ENCODE measurements around the gene MDH2.

Gene MDH2

GRCh38 chr7:76037310-76037709 lies 10.6 kb upstream of the MDH2 start:
- Histone ChIP-seq H3K18ac (ENCODE audit: low read length) (peak overlapping the region; percentile 33), H2BK5ac (ENCODE audit: low read depth, low read length, poor library complexity) (no peak overlapping the region), H2AFZ (ENCODE audit: insufficient read depth, low read length, poor library complexity) (no peak overlapping the region), H2BK12ac (ENCODE audit: low read length) (no peak overlapping the region), H3K79me1 (ENCODE audit: low read length) (no peaks in the 10 kb centered on the region), H3K27me3 (ENCODE audit: insufficient read depth, low read length) (no peaks in the 10 kb centered on the region), H3K23ac (ENCODE audit: low read length) (no peak overlapping the region), H4K8ac (ENCODE audit: low read depth, low read length) (no peak overlapping the region), H3K4ac (ENCODE audit: low read depth, low read length) (no peak overlapping the region), H3K27ac (ENCODE audit: low read depth, low read length) (no peak overlapping the region), H4K12ac (ENCODE audit: low read depth, low read length) (no peak overlapping the region), H3K14ac (ENCODE audit: low read length) (no peak overlapping the region), H4K91ac (ENCODE audit: low read depth, low read length) (no peak overlapping the region), H3K79me2 (ENCODE audit: control insufficient read depth, insufficient read depth, low read length, poor library complexity) (no peaks in the 10 kb centered on the region), H3K4me1 (ENCODE audit: control insufficient read depth in 1 of 2, insufficient read depth in 2 of 2, low read length in 2 of 2) (peaks cover 0 to 7% of the 10 kb centered on the region in 2 experiments), H3K4me2 (ENCODE audit: low read length) (no peak overlapping the region), H3K4me3 (ENCODE audit: low read depth, low read length) (no peak overlapping the region), H3K9ac (ENCODE audit: low read length) (no peak overlapping the region), H2BK120ac (ENCODE audit: insufficient read depth, low read length, poor library complexity) (no peak overlapping the region), H3K36me3 (ENCODE audit: control insufficient read depth in 1 of 2, insufficient read depth in 2 of 2, low read length in 2 of 2) (no peaks in the 10 kb centered on the region), H3K9me3 (ENCODE audit: insufficient read depth, low read depth, low read length) (no peaks in the 10 kb centered on the region), H2AK5ac (ENCODE audit: low read length) (no peak overlapping the region)
- DNase-seq, result no peak
- no CpG with 5 or more reads among the region's 5 CpGs for WGBS (ENCODE audit: extremely low coverage, insufficient coverage, insufficient read length)

GRCh38 chr7:76040126-76040525 lies 7.8 kb upstream of the MDH2 start:
- no CpG with 5 or more reads among the region's 6 CpGs for WGBS (ENCODE audit: extremely low coverage, insufficient coverage, insufficient read length)
- H3K23ac ChIP-seq (ENCODE audit: low read length), result no peak overlapping the region
- no peak overlapping the region for H3K4me3 ChIP-seq (ENCODE audit: low read depth, low read length)
- H4K8ac ChIP-seq (ENCODE audit: low read depth, low read length), result no peak overlapping the region
- no peak overlapping the region for H4K91ac ChIP-seq (ENCODE audit: low read depth, low read length)
- H3K27ac ChIP-seq (ENCODE audit: low read depth, low read length), result no peak overlapping the region
- H3K4me1 ChIP-seq (ENCODE audit: control insufficient read depth in 1 of 2, insufficient read depth in 2 of 2, low read length in 2 of 2), result peaks cover 0 to 7% of the 10 kb centered on the region in 2 experiments
- H3K9me3 ChIP-seq (ENCODE audit: insufficient read depth, low read depth, low read length), result no peaks in the 10 kb centered on the region
- no peak overlapping the region for H2BK120ac ChIP-seq (ENCODE audit: insufficient read depth, low read length, poor library complexity)
- H2BK5ac ChIP-seq (ENCODE audit: low read depth, low read length, poor library complexity), result no peak overlapping the region
- no peak overlapping the region for H3K14ac ChIP-seq (ENCODE audit: low read length)
- H3K4me2 ChIP-seq (ENCODE audit: low read length), result no peak overlapping the region
- H3K79me1 ChIP-seq (ENCODE audit: low read length), result no peaks in the 10 kb centered on the region
- H3K27me3 ChIP-seq (ENCODE audit: insufficient read depth, low read length), result no peaks in the 10 kb centered on the region
- no peak overlapping the region for H2BK12ac ChIP-seq (ENCODE audit: low read length)
- no peaks in the 10 kb centered on the region for H3K36me3 ChIP-seq (ENCODE audit: control insufficient read depth in 1 of 2, insufficient read depth in 2 of 2, low read length in 2 of 2)
- no peak for DNase-seq
- no peak overlapping the region for H3K18ac ChIP-seq (ENCODE audit: low read length)
- no peak overlapping the region for H3K9ac ChIP-seq (ENCODE audit: low read length)
- no peaks in the 10 kb centered on the region for H3K79me2 ChIP-seq (ENCODE audit: control insufficient read depth, insufficient read depth, low read length, poor library complexity)
- H3K4ac ChIP-seq (ENCODE audit: low read depth, low read length), result no peak overlapping the region
- no peak overlapping the region for H2AFZ ChIP-seq (ENCODE audit: insufficient read depth, low read length, poor library complexity)
- H4K12ac ChIP-seq (ENCODE audit: low read depth, low read length), result no peak overlapping the region
- H2AK5ac ChIP-seq (ENCODE audit: low read length), result no peak overlapping the region

- Histone ChIP-seq H3K36me3 (ENCODE audit: control insufficient read depth in 1 of 2, insufficient read depth in 2 of 2, low read length in 2 of 2) (no peaks in the 10 kb centered on the region), H3K14ac (ENCODE audit: low read length) (no peak overlapping the region), H3K4me3 (ENCODE audit: low read depth, low read length) (no peak overlapping the region), H3K23ac (ENCODE audit: low read length) (no peak overlapping the region), H3K18ac (ENCODE audit: low read length) (no peak overlapping the region), H3K9me3 (ENCODE audit: insufficient read depth, low read depth, low read length) (no peaks in the 10 kb centered on the region), H2BK12ac (ENCODE audit: low read length) (no peak overlapping the region), H2AK5ac (ENCODE audit: low read length) (no peak overlapping the region), H3K79me1 (ENCODE audit: low read length) (peaks cover 10% of the 10 kb centered on the region), H3K27ac (ENCODE audit: low read depth, low read length) (no peak overlapping the region), H4K8ac (ENCODE audit: low read depth, low read length) (no peak overlapping the region), H3K79me2 (ENCODE audit: control insufficient read depth, insufficient read depth, low read length, poor library complexity) (peaks cover 13% of the 10 kb centered on the region), H3K9ac (ENCODE audit: low read length) (no peak overlapping the region), H2AFZ (ENCODE audit: insufficient read depth, low read length, poor library complexity) (no peak overlapping the region), H3K27me3 (ENCODE audit: insufficient read depth, low read length) (no peaks in the 10 kb centered on the region), H3K4ac (ENCODE audit: low read depth, low read length) (no peak overlapping the region), H4K12ac (ENCODE audit: low read depth, low read length) (no peak overlapping the region), H3K4me1 (ENCODE audit: control insufficient read depth in 1 of 2, insufficient read depth in 2 of 2, low read length in 2 of 2) (peaks cover 4 to 10% of the 10 kb centered on the region in 2 experiments), H4K91ac (ENCODE audit: low read depth, low read length) (no peak overlapping the region), H2BK120ac (ENCODE audit: insufficient read depth, low read length, poor library complexity) (no peak overlapping the region), H2BK5ac (ENCODE audit: low read depth, low read length, poor library complexity) (no peak overlapping the region), H3K4me2 (ENCODE audit: low read length) (no peak overlapping the region)
- WGBS (ENCODE audit: extremely low coverage, insufficient coverage, insufficient read length), result no CpG with 5 or more reads among the region's 7 CpGs
- DNase-seq, result no peak
Measured at GRCh38 chr7:76044375-76044865, 3.5 kb upstream of the MDH2 start.

GRCh38 chr7:76047305-76047810 lies 548 bp upstream of the MDH2 start:
- H3K27ac ChIP-seq (ENCODE audit: low read depth, low read length), result peak overlapping the region; percentile 79
- WGBS (ENCODE audit: extremely low coverage, insufficient coverage, insufficient read length), result no CpG with 5 or more reads among the region's 21 CpGs

More at GRCh38 chr7:76047305-76047810, 548 bp upstream of the MDH2 start:
- Histone ChIP-seq H4K8ac (ENCODE audit: low read depth, low read length) (peak overlapping the region; percentile 91), H3K23ac (ENCODE audit: low read length) (no peak overlapping the region), H3K18ac (ENCODE audit: low read length) (peak overlapping the region; percentile 68), H2AK5ac (ENCODE audit: low read length) (peak overlapping the region; percentile 53), H2BK120ac (ENCODE audit: insufficient read depth, low read length, poor library complexity) (peak overlapping the region; percentile 25), H3K36me3 (ENCODE audit: control insufficient read depth in 1 of 2, insufficient read depth in 2 of 2, low read length in 2 of 2) (no peaks in the 10 kb centered on the region), H3K27me3 (ENCODE audit: insufficient read depth, low read length) (no peaks in the 10 kb centered on the region), H3K4me1 (ENCODE audit: control insufficient read depth in 1 of 2, insufficient read depth in 2 of 2, low read length in 2 of 2) (peaks cover 4 to 6% of the 10 kb centered on the region in 2 experiments), H3K79me2 (ENCODE audit: control insufficient read depth, insufficient read depth, low read length, poor library complexity) (peaks cover 13% of the 10 kb centered on the region), H3K14ac (ENCODE audit: low read length) (peak overlapping the region; percentile 45), H4K91ac (ENCODE audit: low read depth, low read length) (peak overlapping the region; percentile 78), H2AFZ (ENCODE audit: insufficient read depth, low read length, poor library complexity) (peak overlapping the region; percentile 58), H2BK5ac (ENCODE audit: low read depth, low read length, poor library complexity) (peak overlapping the region; percentile 29), H3K79me1 (ENCODE audit: low read length) (peaks cover 10% of the 10 kb centered on the region), H3K4me2 (ENCODE audit: low read length) (peak overlapping the region; percentile 68), H3K9me3 (ENCODE audit: insufficient read depth, low read depth, low read length) (no peaks in the 10 kb centered on the region), H3K4ac (ENCODE audit: low read depth, low read length) (peak overlapping the region; percentile 78), H3K9ac (ENCODE audit: low read length) (peak overlapping the region; percentile 97), H3K4me3 (ENCODE audit: low read depth, low read length) (peak overlapping the region; percentile 94), H4K12ac (ENCODE audit: low read depth, low read length) (peak overlapping the region; percentile 84), H2BK12ac (ENCODE audit: low read length) (no peak overlapping the region)
- peak; percentile 9 to 43 for DNase-seq
